ENCODE measurements around the gene SSTR5. TPM values are rescaled to one million over a fixed set of nuclear protein-coding genes. Genes with fewer than 3 reads are reported as not detected.

SSTR5 gene
- total and polyA plus RNA-seq, 4 donors: 0.38 to 0.96 (median 0.79) TPM

- WGBS (ENCODE audit: insufficient coverage): 42% methylated on average over 42 of the region's 42 CpGs
- peak in 4 of 6 donors; percentile 33 to 79 (median 59) for DNase-seq (ENCODE audit: low read depth in 4 of 6, low spot score in 6 of 6)
- no peak overlapping the region for H3K4me3 ChIP-seq (ENCODE audit: low read depth, low read length)
- H3K4me1 ChIP-seq (ENCODE audit: control insufficient read depth, insufficient read depth, low read length): peaks cover 26% of the 10 kb centered on the region
- peaks cover 10% of the 10 kb centered on the region for H3K36me3 ChIP-seq (ENCODE audit: control insufficient read depth, insufficient read depth, low read length)
- no peaks in the 10 kb centered on the region for H3K9me3 ChIP-seq (ENCODE audit: control insufficient read depth, insufficient read depth, low read length)
- H3K27me3 ChIP-seq (ENCODE audit: control insufficient read depth, insufficient read depth, low read length): peaks cover 21% of the 10 kb centered on the region
- no peak overlapping the region for H3K27ac ChIP-seq (ENCODE audit: low read depth, low read length)
Observed at GRCh38 chr16:1108299-1109252, 36.0 kb downstream of the SSTR5 start.

GRCh38 chr16:1109648-1110047, 37.1 kb downstream of the SSTR5 start:
- Histone ChIP-seq H3K27ac (ENCODE audit: low read depth, low read length) (no peak overlapping the region), H3K9me3 (ENCODE audit: control insufficient read depth, insufficient read depth, low read length) (no peaks in the 10 kb centered on the region), H3K4me3 (ENCODE audit: low read depth, low read length) (no peak overlapping the region), H3K36me3 (ENCODE audit: control insufficient read depth, insufficient read depth, low read length) (peaks cover 10% of the 10 kb centered on the region), H3K4me1 (ENCODE audit: control insufficient read depth, insufficient read depth, low read length) (peaks cover 21% of the 10 kb centered on the region), H3K27me3 (ENCODE audit: control insufficient read depth, insufficient read depth, low read length) (peaks cover 19% of the 10 kb centered on the region)
- WGBS (ENCODE audit: insufficient coverage): 42% methylated on average over 9 of the region's 19 CpGs
- peak in 1 of 6 donors; percentile 54 for DNase-seq (ENCODE audit: low read depth in 4 of 6, low spot score in 6 of 6)

- no peak overlapping the region for H3K27ac ChIP-seq (ENCODE audit: low read depth, low read length)
- no peak for DNase-seq (ENCODE audit: low read depth in 4 of 6, low spot score in 6 of 6)
- H3K9me3 ChIP-seq (ENCODE audit: control insufficient read depth, insufficient read depth, low read length): no peaks in the 10 kb centered on the region
- no peak overlapping the region for H3K4me3 ChIP-seq (ENCODE audit: low read depth, low read length)
- WGBS (ENCODE audit: insufficient coverage): 71% methylated on average over 26 of the region's 26 CpGs
- peaks cover 18% of the 10 kb centered on the region for H3K27me3 ChIP-seq (ENCODE audit: control insufficient read depth, insufficient read depth, low read length)
- peaks cover 3% of the 10 kb centered on the region for H3K36me3 ChIP-seq (ENCODE audit: control insufficient read depth, insufficient read depth, low read length)
- peaks cover 17% of the 10 kb centered on the region for H3K4me1 ChIP-seq (ENCODE audit: control insufficient read depth, insufficient read depth, low read length)
Observed at GRCh38 chr16:1112506-1113184, 40.1 kb downstream of the SSTR5 start.

GRCh38 chr16:1113489-1113888, 40.9 kb downstream of the SSTR5 start:
- 79% methylated on average over 11 of the region's 16 CpGs for WGBS (ENCODE audit: insufficient coverage)
- Histone ChIP-seq H3K9me3 (ENCODE audit: control insufficient read depth, insufficient read depth, low read length) (no peaks in the 10 kb centered on the region), H3K27ac (ENCODE audit: low read depth, low read length) (no peak overlapping the region), H3K36me3 (ENCODE audit: control insufficient read depth, insufficient read depth, low read length) (no peaks in the 10 kb centered on the region), H3K4me1 (ENCODE audit: control insufficient read depth, insufficient read depth, low read length) (peaks cover 16% of the 10 kb centered on the region), H3K4me3 (ENCODE audit: low read depth, low read length) (no peak overlapping the region), H3K27me3 (ENCODE audit: control insufficient read depth, insufficient read depth, low read length) (peaks cover 11% of the 10 kb centered on the region)
- DNase-seq (ENCODE audit: low read depth in 4 of 6, low spot score in 6 of 6): no peak

GRCh38 chr16:1113889-1114526, 41.5 kb downstream of the SSTR5 start:
- Histone ChIP-seq H3K4me3 (ENCODE audit: low read depth, low read length) (no peak overlapping the region), H3K27ac (ENCODE audit: low read depth, low read length) (no peak overlapping the region), H3K9me3 (ENCODE audit: control insufficient read depth, insufficient read depth, low read length) (no peaks in the 10 kb centered on the region), H3K4me1 (ENCODE audit: control insufficient read depth, insufficient read depth, low read length) (peaks cover 10% of the 10 kb centered on the region), H3K27me3 (ENCODE audit: control insufficient read depth, insufficient read depth, low read length) (peaks cover 5% of the 10 kb centered on the region), H3K36me3 (ENCODE audit: control insufficient read depth, insufficient read depth, low read length) (no peaks in the 10 kb centered on the region)
- WGBS (ENCODE audit: insufficient coverage): 81% methylated on average over 13 of the region's 15 CpGs
- no peak for DNase-seq (ENCODE audit: low read depth in 4 of 6, low spot score in 6 of 6)

- no peaks in the 10 kb centered on the region for H3K9me3 ChIP-seq (ENCODE audit: control insufficient read depth, insufficient read depth, low read length)
- WGBS (ENCODE audit: insufficient coverage): 84% methylated on average over 4 of the region's 16 CpGs
- H3K4me3 ChIP-seq (ENCODE audit: low read depth, low read length): no peak overlapping the region
- no peak for DNase-seq (ENCODE audit: low read depth in 4 of 6, low spot score in 6 of 6)
- no peaks in the 10 kb centered on the region for H3K36me3 ChIP-seq (ENCODE audit: control insufficient read depth, insufficient read depth, low read length)
- peaks cover 23% of the 10 kb centered on the region for H3K4me1 ChIP-seq (ENCODE audit: control insufficient read depth, insufficient read depth, low read length)
- peaks cover 2% of the 10 kb centered on the region for H3K27me3 ChIP-seq (ENCODE audit: control insufficient read depth, insufficient read depth, low read length)
- H3K27ac ChIP-seq (ENCODE audit: low read depth, low read length): no peak overlapping the region
Observed at GRCh38 chr16:1116693-1117077, 44.1 kb downstream of the SSTR5 start.

GRCh38 chr16:1117176-1117900, 44.8 kb downstream of the SSTR5 start:
- H3K27ac ChIP-seq (ENCODE audit: low read depth, low read length): no peak overlapping the region
- H3K9me3 ChIP-seq (ENCODE audit: control insufficient read depth, insufficient read depth, low read length): no peaks in the 10 kb centered on the region
- WGBS (ENCODE audit: insufficient coverage): 70% methylated on average over 33 of the region's 34 CpGs
- peaks cover 28% of the 10 kb centered on the region for H3K4me1 ChIP-seq (ENCODE audit: control insufficient read depth, insufficient read depth, low read length)
- peaks cover 2% of the 10 kb centered on the region for H3K27me3 ChIP-seq (ENCODE audit: control insufficient read depth, insufficient read depth, low read length)
- no peak for DNase-seq (ENCODE audit: low read depth in 4 of 6, low spot score in 6 of 6)
- H3K36me3 ChIP-seq (ENCODE audit: control insufficient read depth, insufficient read depth, low read length): no peaks in the 10 kb centered on the region
- H3K4me3 ChIP-seq (ENCODE audit: low read depth, low read length): no peak overlapping the region

- Histone ChIP-seq H3K4me1 (ENCODE audit: control insufficient read depth, insufficient read depth, low read length) (peaks cover 28% of the 10 kb centered on the region), H3K27me3 (ENCODE audit: control insufficient read depth, insufficient read depth, low read length) (peaks cover 2% of the 10 kb centered on the region), H3K4me3 (ENCODE audit: low read depth, low read length) (no peak overlapping the region), H3K36me3 (ENCODE audit: control insufficient read depth, insufficient read depth, low read length) (no peaks in the 10 kb centered on the region), H3K27ac (ENCODE audit: low read depth, low read length) (no peak overlapping the region), H3K9me3 (ENCODE audit: control insufficient read depth, insufficient read depth, low read length) (no peaks in the 10 kb centered on the region)
- 83% methylated on average over 17 of the region's 19 CpGs for WGBS (ENCODE audit: insufficient coverage)
- DNase-seq (ENCODE audit: low read depth in 4 of 6, low spot score in 6 of 6): no peak
Observed at GRCh38 chr16:1117926-1118325, 45.4 kb downstream of the SSTR5 start.

- Histone ChIP-seq H3K27ac (ENCODE audit: low read depth, low read length) (no peak overlapping the region), H3K4me1 (ENCODE audit: control insufficient read depth, insufficient read depth, low read length) (peaks cover 28% of the 10 kb centered on the region), H3K36me3 (ENCODE audit: control insufficient read depth, insufficient read depth, low read length) (peaks cover 3% of the 10 kb centered on the region), H3K9me3 (ENCODE audit: control insufficient read depth, insufficient read depth, low read length) (no peaks in the 10 kb centered on the region), H3K4me3 (ENCODE audit: low read depth, low read length) (no peak overlapping the region), H3K27me3 (ENCODE audit: control insufficient read depth, insufficient read depth, low read length) (no peaks in the 10 kb centered on the region)
- 68% methylated on average over 10 of the region's 19 CpGs for WGBS (ENCODE audit: insufficient coverage)
- no peak for DNase-seq (ENCODE audit: low read depth in 4 of 6, low spot score in 6 of 6)
Observed at GRCh38 chr16:1119129-1119528, 46.6 kb downstream of the SSTR5 start.

All from spinal cord (tissue), 10 donors.